Measurements from ENCODE around the gene USP9Y.
"Not testable (repeated sequence)": the region's sequence is repeated elsewhere in the genome, so short reads cannot be mapped to it uniquely, and the experiment has no call there.

Gene USP9Y, protein sequence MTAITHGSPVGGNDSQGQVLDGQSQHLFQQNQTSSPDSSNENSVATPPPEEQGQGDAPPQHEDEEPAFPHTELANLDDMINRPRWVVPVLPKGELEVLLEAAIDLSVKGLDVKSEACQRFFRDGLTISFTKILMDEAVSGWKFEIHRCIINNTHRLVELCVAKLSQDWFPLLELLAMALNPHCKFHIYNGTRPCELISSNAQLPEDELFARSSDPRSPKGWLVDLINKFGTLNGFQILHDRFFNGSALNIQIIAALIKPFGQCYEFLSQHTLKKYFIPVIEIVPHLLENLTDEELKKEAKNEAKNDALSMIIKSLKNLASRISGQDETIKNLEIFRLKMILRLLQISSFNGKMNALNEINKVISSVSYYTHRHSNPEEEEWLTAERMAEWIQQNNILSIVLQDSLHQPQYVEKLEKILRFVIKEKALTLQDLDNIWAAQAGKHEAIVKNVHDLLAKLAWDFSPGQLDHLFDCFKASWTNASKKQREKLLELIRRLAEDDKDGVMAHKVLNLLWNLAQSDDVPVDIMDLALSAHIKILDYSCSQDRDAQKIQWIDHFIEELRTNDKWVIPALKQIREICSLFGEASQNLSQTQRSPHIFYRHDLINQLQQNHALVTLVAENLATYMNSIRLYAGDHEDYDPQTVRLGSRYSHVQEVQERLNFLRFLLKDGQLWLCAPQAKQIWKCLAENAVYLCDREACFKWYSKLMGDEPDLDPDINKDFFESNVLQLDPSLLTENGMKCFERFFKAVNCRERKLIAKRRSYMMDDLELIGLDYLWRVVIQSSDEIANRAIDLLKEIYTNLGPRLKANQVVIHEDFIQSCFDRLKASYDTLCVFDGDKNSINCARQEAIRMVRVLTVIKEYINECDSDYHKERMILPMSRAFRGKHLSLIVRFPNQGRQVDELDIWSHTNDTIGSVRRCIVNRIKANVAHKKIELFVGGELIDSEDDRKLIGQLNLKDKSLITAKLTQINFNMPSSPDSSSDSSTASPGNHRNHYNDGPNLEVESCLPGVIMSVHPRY (N-terminal part only)

DNA sequence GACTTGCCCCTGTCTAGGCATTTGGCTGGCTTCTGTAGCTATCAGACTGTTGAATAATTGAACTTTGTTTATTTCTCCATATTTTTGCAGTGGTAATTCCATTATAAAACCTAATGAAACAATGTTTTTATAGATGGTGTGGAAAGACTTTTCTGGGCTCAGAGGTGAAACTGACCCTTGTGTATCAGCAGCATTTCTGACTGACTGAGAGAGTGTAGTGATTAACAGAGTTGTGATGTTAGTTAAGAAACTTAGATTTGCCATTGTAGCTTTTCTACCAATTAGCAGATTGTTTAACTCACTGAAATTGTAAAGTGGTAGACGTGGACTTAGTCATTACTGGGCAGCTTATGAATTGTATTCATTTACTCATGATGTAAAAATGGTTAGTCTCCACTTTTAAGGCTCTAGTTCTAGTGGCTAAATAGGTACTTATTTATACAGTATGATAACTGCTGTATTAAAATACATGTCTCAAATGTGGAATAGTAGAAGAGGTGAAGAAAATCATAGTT is at the start of gene USP9Y:
TSS of gene USP9Y (plus strand) at position 51 of the 515 bp plus-strand sequence. CDS start 8,217 bp downstream, outside the sequence.
- DNase-seq (ENCODE audit: low read depth) = no peak

DNA sequence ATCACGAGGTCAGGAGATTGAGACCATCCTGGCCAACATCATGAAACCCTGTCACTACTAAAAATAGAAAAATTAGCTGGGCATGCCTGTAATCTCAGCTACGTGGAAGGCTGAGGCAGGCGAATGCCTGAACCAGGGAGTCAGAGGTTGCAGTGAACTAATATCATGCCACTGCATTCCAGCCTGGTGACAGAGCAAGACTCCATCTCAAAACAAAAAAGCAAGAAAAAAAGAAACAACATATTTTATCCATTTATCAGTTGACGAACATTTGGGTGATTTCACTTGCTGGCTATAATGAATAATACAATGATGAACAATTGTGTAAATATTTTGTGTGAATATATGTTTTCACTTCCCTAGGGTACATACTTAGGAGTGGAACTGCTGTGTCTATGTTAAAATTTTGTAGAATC is 49.4 kb upstream of the USP9Y start:
- DNase-seq (ENCODE audit: low read depth) = no peak

DNA sequence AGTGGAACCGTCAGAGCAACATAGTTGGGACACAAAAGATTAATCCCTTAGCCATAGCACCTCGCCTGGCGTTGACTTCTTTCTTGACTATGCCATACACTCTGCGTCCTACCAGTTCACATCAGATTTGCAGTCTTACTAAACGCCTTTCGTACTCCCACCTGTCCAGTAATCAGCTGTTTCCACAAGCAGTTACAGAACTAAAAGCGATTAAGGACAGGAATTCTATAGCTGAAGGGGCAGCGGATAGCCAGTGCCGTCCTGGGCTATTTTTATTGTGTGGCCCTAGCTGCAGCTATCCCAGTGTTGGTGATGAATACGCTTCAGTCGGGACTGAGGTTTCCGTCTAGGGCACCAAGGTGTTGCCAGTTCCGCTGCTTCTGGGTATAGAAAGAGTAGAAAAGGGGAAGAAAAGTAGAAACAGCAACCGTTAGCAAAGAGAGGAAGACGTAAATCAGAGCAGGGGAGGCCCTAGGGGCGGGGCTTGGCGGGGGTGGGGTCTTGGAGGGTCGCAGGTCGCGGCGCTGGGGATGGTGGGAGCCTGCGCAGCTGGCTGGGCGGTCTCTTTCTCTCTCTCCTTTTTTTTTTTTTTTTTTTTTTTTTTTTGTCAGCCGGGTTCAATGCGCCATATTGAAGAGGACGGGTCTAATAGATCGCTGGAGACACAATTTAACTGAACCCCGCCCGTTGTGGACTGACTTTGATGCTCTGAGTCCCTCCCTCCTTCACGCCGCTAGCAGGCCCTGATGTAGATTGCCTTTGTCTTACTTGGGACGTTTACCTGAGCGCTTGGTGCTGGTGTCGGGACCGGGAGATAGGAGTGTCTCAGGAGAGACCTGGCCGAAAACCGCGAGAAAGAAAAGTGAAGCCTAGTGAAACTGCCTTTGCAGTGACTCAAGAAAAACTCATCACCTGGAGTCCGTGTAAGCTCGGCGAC is 39.0 kb upstream of the USP9Y start:
- DNase-seq (ENCODE audit: low read depth) = no peak

DNA sequence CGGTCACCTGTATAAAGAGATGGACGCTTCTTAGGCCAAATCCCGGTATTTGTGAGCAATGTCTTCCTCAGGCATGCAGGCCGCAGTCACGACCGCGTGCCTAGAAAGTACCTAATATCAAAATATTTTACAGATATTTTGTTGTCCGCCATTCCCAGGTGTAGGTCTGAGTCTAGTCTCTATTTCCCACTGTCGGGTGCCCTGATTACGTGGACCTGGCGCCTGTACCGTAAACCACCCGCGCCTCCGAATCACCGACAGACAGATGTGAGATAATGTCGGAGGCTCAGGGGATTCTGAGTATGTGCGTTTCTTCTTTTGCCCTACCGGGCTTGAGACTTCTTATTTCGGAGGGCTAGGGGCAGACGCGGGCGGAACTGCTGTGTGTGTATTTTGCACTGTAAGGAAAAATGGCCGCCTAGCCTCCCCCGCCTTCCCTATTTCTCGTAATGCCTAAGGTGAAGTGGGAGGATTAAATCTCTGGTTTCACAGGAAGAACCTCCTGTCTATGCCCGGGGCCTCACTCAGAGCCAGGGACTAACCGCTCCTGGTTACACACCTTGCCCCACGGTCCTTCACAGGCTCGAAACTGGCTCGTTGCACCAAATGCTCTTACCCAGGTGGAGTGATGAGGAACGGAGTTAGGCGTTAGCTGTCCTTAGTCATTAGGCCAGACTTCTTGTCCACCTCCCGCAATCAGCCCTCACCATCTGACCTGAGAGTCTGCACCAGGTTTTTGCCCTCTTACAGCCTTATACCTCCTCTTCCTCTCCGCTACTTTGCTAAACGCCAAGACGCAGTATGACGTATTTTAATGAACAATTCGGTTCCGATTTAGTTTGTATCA is 38.1 kb upstream of the USP9Y start:
- DNase-seq (ENCODE audit: low read depth) = no peak

DNA sequence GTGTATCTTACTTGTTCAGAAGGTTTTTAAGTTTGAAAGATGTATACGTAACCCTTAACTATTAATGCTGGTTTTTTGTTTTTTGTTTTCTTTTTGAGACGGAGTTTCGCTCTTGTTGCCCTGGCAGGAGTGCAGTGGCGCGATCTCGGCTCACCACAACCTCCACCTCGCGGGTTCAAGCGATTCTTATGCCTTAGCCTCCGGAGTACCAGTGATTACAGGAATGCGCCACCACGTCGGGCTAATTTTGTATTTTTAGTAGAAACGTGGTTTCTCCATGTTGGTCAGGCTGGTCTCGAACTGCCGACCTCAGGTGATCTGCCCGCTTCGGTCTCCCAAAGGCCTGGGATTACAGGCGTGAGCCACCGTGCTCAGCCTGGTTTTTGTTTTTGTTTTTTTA is 37.2 kb upstream of the USP9Y start:
- not testable (repeated sequence) for DNase-seq (ENCODE audit: low read depth)

DNA sequence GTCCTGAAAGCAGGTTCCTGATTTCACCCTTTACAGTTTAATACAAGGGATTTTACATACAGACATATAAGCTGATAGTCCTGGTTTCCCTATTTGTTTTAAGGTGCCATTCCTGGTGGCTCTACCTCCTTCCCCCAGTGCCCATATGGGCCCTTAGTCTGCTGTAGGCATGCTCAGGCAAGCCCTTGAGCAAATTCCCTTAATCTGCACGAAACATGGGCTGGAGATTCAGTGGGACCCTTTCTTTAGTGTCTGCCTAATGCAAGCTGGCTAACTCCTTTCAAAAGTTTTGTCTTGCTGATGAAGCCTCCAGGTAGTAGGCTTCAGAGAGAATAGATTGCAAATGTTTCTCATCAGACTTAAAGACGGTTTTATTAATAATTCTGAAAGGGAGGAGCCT is 22.9 kb upstream of the USP9Y start:
- no peak for DNase-seq (ENCODE audit: low read depth)

DNA sequence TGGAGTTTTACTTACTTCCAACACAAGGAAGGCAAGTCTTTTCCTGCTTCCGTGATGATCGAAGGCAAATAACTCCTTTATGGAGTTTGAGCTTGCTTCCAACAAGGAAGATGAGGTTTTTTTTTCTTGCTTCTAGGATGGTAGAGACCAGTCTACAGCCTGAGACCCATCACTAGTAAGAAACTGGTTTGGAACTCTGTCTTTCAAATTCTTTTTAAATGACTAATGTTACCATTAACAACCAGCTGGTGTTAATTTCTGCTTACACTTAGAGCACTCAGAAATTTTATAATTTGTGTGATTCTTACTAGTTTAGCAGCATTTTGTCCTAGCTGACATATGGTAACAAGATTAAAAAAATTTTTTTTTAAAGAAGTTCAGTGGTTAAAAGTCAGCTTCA is 19.5 kb upstream of the USP9Y start:
- no peak for DNase-seq (ENCODE audit: low read depth)

DNA sequence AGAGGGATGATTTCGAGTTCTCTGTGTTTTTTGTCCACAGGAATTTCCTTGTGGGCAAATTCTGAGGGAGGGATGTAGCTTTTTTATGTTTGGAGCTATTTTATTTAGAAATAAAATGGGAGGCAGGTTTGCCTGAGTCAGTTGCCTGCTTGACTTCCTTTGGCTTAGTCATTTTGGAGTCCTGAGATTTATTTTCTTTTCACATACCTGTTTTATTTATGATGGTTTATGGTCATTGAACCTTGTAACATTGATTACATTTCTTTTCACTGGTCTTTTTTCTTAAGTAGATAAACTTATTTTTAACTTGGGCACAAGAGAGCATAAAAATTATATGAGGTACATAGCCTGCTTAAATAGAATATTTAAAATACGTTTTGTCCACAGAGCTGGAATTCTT is 12.7 kb upstream of the USP9Y start:
- DNase-seq (ENCODE audit: low read depth) = no peak

DNA sequence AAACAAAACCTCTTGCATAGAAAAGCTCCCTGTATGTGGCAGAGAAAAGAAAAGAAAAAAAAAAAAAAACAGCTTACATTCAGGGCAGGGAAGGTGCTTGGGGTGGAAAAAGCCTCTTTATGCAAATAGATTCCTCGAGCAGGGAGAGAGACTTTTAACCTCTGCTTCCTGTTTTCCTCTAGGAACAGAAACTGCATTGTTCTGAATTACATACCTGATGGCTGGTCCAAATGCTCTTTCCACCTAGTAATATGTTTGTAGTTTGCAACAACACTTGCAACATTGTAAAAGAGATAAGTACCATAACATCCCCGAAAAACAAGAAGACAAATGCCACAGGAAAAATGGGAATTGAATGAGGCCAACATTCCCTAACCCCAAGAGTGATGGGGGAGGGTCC is 944 bp upstream of the USP9Y start:
- no peak for DNase-seq (ENCODE audit: low read depth)

DNA sequence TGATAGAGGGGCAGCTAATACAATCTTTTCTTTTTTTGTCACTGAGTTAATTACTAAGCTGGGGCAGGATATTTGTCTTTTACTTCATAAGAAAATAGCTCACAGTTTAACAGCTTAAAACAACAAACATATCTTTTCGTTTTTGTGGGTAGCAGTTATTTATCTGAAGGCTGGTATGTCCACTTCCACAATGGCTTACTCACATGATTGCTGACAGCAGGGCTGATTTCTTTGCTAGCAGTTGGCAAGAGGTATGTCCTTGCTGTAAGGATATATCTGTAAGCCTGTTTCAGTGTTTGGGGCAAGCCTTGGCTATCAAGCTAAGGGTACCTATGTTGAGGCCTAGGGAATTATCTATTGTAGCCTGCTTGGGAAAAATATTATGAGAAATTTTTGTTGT is 1.1 kb downstream of the USP9Y start:
- DNase-seq (ENCODE audit: low read depth) = no peak

DNA sequence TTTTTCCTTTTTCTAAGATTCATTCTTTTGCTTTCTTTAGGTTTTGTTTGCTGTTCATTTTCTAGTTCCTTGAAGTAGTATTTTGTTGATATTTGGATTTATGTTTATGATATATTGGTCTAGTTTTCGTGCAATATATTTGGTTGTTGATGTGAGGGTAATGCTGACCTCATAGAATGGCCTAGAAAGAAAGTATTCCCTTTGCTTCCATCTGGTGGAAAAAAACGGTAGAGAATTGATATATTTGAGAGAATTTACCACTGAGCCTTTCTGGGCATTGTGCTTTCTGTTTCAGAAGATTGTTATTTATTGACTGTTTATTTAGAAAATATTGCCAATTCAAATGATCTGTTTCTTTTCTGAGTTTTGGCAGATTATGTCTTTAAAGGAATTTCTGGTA is 9.4 kb downstream of the USP9Y start:
- no peak for DNase-seq (ENCODE audit: low read depth)

DNA sequence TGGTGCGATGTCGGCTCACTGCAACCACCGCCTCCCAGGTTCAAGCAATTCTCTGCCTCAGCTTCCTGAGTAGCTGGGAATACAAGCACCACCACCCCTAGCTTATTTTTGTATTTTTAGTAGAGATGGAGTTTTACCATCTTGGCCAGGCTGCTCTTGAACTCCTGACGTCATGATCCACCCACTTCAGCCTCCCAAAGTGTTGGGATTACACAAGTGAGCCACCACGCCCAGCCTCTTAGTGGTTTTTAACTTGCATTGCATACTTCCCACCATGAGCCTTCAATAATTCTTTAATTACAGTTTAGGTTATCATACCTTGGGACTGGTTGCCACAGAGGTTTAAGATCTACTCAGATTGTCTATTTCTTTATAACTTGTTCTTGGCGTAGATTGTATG is 14.3 kb downstream of the USP9Y start:
- DNase-seq (ENCODE audit: low read depth) = no peak

DNA sequence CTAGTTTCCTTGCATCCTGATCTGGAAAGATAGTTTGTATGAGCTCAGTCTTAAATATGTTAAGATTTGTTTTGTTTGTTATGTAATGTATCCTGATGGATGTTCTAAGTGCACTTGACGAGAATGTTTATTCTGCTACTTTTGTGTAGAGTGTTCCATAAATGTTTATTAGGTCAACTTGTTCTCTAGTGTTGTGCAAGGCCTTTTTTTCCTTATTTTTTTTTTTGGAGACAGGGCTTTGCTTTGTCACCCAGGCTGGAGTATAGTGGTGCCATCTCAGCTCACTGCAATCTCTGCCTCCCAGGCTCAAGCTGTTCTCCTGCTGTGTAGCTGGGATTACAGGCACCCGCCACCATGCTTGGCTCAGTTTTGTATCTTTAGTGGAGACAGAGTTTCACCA is 28.7 kb downstream of the USP9Y start:
- no peak for DNase-seq (ENCODE audit: low read depth)

DNA sequence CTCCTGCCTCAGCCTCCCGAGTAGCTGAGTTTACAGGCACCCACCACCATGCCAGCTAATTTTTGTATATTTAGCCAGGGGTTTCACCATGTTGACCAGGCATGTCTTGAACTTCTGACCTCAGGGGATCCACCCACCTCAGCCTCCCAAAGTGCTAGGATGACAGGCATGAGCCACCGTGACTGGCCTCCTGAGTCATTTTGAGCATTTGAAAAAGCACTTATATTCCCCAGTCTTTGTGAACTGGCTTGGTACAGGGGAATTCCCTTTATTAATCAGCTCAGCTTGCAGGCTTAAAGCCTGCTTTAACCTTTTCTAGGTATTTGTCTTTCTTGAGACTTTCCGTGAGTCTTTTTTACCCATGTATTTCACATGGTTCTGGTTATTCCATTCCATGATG is 32.6 kb downstream of the USP9Y start:
- DNase-seq (ENCODE audit: low read depth) = no peak

DNA sequence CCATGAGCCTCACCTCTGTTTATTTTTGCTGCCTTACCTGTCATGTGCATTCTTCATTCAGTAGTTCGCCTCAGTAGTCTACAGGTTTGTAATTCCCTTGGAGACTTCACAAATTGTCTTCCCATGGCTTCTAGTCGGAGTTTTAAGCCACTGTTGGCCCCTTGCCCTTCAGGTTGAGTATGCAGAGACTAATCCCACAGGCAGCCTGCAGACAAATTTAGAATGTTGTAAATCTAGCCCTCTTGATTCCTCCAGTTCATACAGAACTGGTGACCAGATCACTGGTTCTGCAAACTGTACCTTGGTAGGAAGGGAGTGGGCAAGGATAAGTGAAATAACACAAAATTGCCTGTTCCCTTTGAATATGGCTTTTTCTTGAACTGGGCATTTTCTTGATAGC is 33.0 kb downstream of the USP9Y start:
- no peak for DNase-seq (ENCODE audit: low read depth)

DNA sequence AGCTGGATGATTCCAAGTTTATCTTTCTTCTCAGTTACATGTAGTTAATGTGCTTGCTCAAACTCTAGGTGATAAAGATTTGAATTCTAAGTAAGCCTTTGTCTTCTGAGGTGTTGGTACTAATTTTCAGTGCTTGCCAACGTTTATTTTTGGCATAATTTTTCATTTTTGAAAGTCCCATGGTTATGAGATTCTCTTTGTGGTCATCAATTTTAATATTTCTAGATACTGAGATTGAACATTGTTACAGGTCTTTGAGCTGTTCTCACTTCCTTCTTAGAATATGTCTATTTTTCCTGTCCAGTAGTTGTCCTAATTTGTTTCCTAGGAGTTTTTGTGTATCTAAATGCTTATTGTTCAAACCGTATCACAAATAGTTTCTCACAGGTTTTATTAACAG is 40.4 kb downstream of the USP9Y start:
- no peak for DNase-seq (ENCODE audit: low read depth)

DNA sequence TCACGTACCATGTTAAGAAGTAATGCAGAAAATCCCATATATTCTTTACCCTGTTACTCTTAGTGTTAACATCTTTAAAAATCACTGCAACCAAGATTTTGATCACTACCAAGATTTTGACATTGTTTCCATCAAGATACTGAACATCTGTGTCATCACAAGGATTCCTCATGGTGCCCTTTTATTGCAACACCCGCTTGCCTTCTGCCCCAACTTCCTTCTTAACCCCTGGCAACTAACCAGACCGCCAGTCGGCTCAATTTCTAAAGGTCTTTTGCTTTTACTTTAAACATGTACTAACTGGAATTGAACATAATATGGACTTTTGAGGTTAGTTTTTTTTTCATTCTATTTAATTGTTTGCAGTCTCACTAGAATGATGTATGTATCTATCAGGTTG is 41.7 kb downstream of the USP9Y start:
- DNase-seq (ENCODE audit: low read depth) = no peak

DNA sequence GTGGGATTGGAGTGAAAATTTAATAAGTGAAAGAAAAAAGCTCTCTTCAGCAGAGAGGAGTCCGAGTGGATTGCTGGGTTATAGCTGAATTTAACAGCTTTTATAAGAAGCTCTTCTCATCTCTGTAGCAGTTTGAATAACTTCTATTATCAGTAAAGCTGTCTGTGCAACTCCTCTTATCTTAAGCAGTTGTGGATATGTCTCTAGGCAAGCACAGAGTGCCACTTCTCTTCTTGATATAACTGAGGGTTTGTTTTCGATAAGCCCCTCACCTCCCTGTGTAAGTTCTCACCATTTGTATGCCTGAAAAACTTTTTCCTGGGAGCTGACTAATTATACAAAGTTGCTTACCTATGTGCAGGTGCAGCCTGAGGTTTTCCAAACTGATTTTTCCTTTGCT is 43.1 kb downstream of the USP9Y start:
- no peak for DNase-seq (ENCODE audit: low read depth)

DNA sequence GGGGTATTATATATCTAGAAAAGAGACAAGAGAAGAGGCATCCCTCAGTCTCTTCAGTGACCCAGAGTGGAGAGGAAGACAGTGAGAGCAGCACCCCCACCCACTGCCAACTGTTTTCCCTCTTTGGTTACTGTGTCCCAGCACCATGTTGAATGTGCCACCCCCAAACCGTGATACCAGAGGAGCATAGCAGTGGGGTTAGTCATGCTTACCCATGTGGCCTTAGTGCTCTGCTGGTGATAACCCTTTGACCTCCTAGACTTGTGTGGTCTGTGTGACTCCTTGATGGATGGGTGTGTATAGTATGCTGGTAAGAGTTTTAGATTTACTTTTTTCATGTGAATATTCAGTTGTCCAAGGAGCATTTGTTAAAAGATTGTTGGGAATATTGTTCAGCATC is 48.3 kb downstream of the USP9Y start:
- DNase-seq (ENCODE audit: low read depth) = no peak

DNA sequence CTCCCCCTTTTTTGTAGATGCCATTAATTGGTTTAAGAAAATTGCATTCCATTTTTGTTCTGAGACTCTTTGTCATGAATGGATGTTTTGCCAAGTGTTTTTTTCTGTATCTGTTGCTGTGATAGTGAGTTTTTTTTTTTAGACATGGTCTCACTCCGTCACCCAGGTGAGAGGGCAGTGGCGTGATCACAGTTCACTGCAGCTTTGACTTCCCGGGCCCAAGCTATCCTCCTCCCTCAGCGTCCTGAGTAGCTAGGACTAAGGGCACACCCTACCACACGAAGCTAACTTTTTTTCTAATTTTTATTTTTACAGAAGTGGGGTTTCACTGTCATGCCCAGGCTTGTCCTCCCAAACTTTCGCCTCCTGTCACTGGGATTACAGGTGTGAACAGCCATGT is 51.8 kb downstream of the USP9Y start:
- DNase-seq (ENCODE audit: low read depth) = no peak

DNA sequence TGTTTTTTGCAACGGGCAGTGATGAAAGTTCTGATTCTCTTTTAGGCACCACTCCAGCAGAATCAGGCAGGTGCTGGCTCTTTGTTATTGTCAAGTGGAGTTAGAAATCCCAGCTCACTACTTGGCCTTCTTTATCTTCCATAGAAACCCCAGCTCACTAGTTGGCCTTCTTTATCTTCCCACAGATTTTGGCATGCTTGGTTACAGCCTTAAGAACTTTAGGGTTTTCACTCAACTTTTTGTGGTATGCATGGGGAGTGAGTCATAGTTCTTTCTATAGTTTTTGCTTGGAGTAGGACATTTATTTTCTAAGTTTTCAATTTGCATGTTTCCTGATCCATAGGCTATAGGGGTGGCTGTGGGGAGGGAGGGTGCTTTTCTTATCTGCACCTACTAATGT is 55.0 kb downstream of the USP9Y start:
- no peak for DNase-seq (ENCODE audit: low read depth)

All from GM04503 (cell line).